Measurements from ENCODE around the gene MFSD6.

DNA sequence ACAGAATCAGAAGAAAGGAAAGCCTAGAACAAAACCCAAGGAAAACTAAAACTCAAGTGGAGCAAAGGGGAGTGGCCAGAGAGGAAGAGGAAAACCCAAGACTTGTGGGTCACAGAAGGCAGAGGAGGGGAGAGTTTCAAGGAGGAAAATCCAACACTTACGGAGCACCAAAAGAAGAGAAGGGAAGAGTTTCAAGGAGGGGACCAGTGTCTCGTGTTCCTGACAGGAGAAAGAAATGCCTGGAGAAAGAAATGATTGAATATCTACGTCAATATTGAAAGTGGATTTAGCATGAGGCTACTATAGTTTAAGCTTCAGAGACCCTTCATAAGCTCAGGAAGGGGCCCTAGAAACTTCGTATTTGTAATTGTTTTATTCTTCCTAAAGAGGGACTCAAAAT, 1.4 kb upstream of the MFSD6 start:
- TF ChIP-seq, protein P1, sequence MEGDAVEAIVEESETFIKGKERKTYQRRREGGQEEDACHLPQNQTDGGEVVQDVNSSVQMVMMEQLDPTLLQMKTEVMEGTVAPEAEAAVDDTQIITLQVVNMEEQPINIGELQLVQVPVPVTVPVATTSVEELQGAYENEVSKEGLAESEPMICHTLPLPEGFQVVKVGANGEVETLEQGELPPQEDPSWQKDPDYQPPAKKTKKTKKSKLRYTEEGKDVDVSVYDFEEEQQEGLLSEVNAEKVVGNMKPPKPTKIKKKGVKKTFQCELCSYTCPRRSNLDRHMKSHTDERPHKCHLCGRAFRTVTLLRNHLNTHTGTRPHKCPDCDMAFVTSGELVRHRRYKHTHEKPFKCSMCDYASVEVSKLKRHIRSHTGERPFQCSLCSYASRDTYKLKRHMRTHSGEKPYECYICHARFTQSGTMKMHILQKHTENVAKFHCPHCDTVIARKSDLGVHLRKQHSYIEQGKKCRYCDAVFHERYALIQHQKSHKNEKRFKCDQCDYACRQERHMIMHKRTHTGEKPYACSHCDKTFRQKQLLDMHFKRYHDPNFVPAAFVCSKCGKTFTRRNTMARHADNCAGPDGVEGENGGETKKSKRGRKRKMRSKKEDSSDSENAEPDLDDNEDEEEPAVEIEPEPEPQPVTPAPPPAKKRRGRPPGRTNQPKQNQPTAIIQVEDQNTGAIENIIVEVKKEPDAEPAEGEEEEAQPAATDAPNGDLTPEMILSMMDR (IDR thresholded peaks at IDR 0.05), result no peak
- TF ChIP-seq EZH2 (IDR thresholded peaks at IDR 0.05), result no peak
- TF ChIP-seq EZH2phosphoT487 (IDR thresholded peaks at IDR 0.05), result no peak
